HepG2 (cell line): ENCODE measurements around the gene CCR8. TPM values are rescaled to one million over a fixed set of nuclear protein-coding genes. Genes with fewer than 3 reads are reported as not detected.

ENCODE experiments used
- BRCA1 ChIP-seq: sonication (generic); formaldehyde crosslinking; IDR thresholded peaks from 2 replicates; pipeline ENCODE4 v1.4.0; 2020; ENCODE audit warnings: missing genetic modification reagents
- CCDC6 ChIP-seq: sonication (generic); formaldehyde crosslinking; IDR thresholded peaks from 2 replicates; pipeline ENCODE4 v1.8.1; 2022; ENCODE audit warnings: mild to moderate bottlenecking, missing genetic modification reagents, moderate library complexity
- HNRNPL ChIP-seq: fragments of 200-400 bp; formaldehyde crosslinking; IDR thresholded peaks from 2 replicates; pipeline ENCODE4 v1.6.1; 2017; ENCODE audit warnings: mild to moderate bottlenecking, low read depth, low read length
- KDM6A ChIP-seq: IDR thresholded peaks from 2 replicates; pipeline ENCODE4 v1.6.1; 2016; ENCODE audit warnings: low read depth
- MIXL1 ChIP-seq: IDR thresholded peaks from 2 replicates; pipeline ENCODE4 v1.6.1; 2016
- NFYB ChIP-seq: sonication (generic); formaldehyde crosslinking; IDR thresholded peaks from 2 replicates; pipeline ENCODE4 v1.4.0; 2020; ENCODE audit warnings: missing genetic modification reagents
- RAD21 ChIP-seq: fragments of 450-650 bp; formaldehyde crosslinking; IDR thresholded peaks from 2 replicates; pipeline ENCODE4 v1.5.0; 2020; ENCODE audit warnings: mild to moderate bottlenecking
- RFX3 ChIP-seq: IDR thresholded peaks from 2 replicates; pipeline ENCODE4 v1.6.1; 2016; ENCODE audit warnings: missing biosample characterization, missing genetic modification reagents
- SAP130 ChIP-seq: IDR thresholded peaks from 2 replicates; pipeline ENCODE4 v1.6.1; 2016; ENCODE audit warnings: low read depth
- SMC3 ChIP-seq: IDR thresholded peaks from 2 replicates; pipeline ENCODE4 v1.6.1; 2011; ENCODE audit warnings: low read length, improper control_type of control experiment
- SOX6 ChIP-seq, 2 experiments: fragments of 450-650 bp in 1 of 2; sonication (generic) in 1 of 2; formaldehyde crosslinking in 1 of 2; IDR thresholded peaks; 2 replicates each; pipeline versions ENCODE4 v1.4.0 to v1.6.1; 2017 to 2020; ENCODE audit warnings: antibody characterized with exemption in 1 of 2, mild to moderate bottlenecking in 1 of 2, missing genetic modification reagents in 1 of 2
- SRSF9 ChIP-seq: fragments of 200-400 bp; formaldehyde crosslinking; IDR thresholded peaks from 2 replicates; pipeline ENCODE4 v1.6.1; 2018; ENCODE audit warnings: borderline replicate concordance, mild to moderate bottlenecking, low read depth, low read length; ENCODE audit not compliant: insufficient read depth, poor library complexity, severe bottlenecking
- SUZ12 ChIP-seq: fragments of 150-350 bp; IDR thresholded peaks from 2 replicates; pipeline ENCODE4 v1.6.1; 2014; ENCODE audit warnings: low read depth, low read length
- ZFP90 ChIP-seq: sonication (generic); formaldehyde crosslinking; IDR thresholded peaks from 2 replicates; pipeline ENCODE4 v1.8.0; 2022; ENCODE audit warnings: missing genetic modification reagents, mild to moderate bottlenecking, inconsistent platforms, borderline replicate concordance
- ZNF17 ChIP-seq: sonication (generic); formaldehyde crosslinking; IDR thresholded peaks from 2 replicates; pipeline ENCODE4 v1.5.0; 2020; ENCODE audit warnings: mild to moderate bottlenecking, missing genetic modification reagents
- ZNF350 ChIP-seq: sonication (generic); formaldehyde crosslinking; IDR thresholded peaks from 2 replicates; pipeline ENCODE4 v1.4.0; 2020; ENCODE audit warnings: mild to moderate bottlenecking, low read depth, missing genetic modification reagents, borderline replicate concordance
- ZNF563 ChIP-seq: sonication (generic); formaldehyde crosslinking; IDR thresholded peaks from 2 replicates; pipeline ENCODE4 v1.8.0; 2022; ENCODE audit warnings: mild to moderate bottlenecking, moderate library complexity, missing genetic modification reagents
- ZNF784 ChIP-seq: sonication (generic); formaldehyde crosslinking; IDR thresholded peaks from 2 replicates; pipeline ENCODE4 v1.5.1; 2020; ENCODE audit warnings: missing genetic modification reagents, mild to moderate bottlenecking, borderline replicate concordance
- polyA plus RNA-seq, 8 experiments: library from polyadenylated mRNA; depleted of rRNA in 3 of 8; stranded (reverse) in 7 of 8; unstranded in 1 of 8; fragments of >200 nt; fragmentation: Illumina TruSeq in 4 of 8; extraction: Trizol in 4 of 8; gene quantifications; 2 replicates each; pipeline versions ENCODE4 v1.2.1 to v1.2.3, GENCODE V29; 2011 to 2016; ENCODE audit warnings: low read depth in 4 of 8, missing spikeins in 1 of 8, mixed read lengths in 1 of 8; ENCODE audit not compliant: insufficient read depth in 1 of 8
- total RNA-seq, 5 experiments: library from RNA; depleted of rRNA; stranded (reverse); fragments of >200 nt; fragmentation: Illumina TruSeq; extraction: Trizol; gene quantifications; 2 replicates each; pipeline ENCODE4 v1.2.3, GENCODE V29; 2016; ENCODE audit warnings: low read depth in 1 of 5
- TF ChIP-seq, protein P1 (sequence below): IDR thresholded peaks from 2 replicates; pipeline ENCODE4 v1.6.1; 2016
- TF ChIP-seq, protein P2 (sequence below): sonication (generic); formaldehyde crosslinking; IDR thresholded peaks from 2 replicates; pipeline ENCODE4 v1.5.1; 2020; ENCODE audit warnings: mild to moderate bottlenecking, missing genetic modification reagents, moderate library complexity
- TF ChIP-seq, protein P3 (sequence below): sonication (generic); formaldehyde crosslinking; IDR thresholded peaks from 2 replicates; pipeline ENCODE4 v1.5.0; 2020; ENCODE audit warnings: mild to moderate bottlenecking, missing genetic modification reagents, borderline replicate concordance

CCR8 gene
- total and polyA plus RNA-seq, 2 of the 13 experiments (the other 11 are each of a cell fraction or from before 2014, with no cell fraction given), result not detected

- TF ChIP-seq SOX6 (IDR thresholded peaks at IDR 0.05) (no peak), SOX6 (CRISPR knock-in tag; IDR thresholded peaks at IDR 0.05) (peak; percentile 31; the same call in 1 of the 2 replicates), ZFP90 (CRISPR knock-in tag) (no peak), ZNF17 (CRISPR knock-in tag) (no peak), ZNF350 (CRISPR knock-in tag) (peak; percentile 22; the same call in 1 of the 2 replicates), KDM6A (CRISPR knock-in tag) (no peak), ZNF563 (CRISPR knock-in tag) (no peak), MIXL1 (CRISPR knock-in tag) (no peak), CCDC6 (CRISPR knock-in tag) (no peak), HNRNPL (no peak), SRSF9 (no peak), ZNF784 (CRISPR knock-in tag) (no peak), SUZ12 (no peak), BRCA1 (no peak), NFYB (CRISPR knock-in tag) (no peak), RAD21 (CRISPR knock-in tag) (peak; percentile 49), SMC3 (peak; percentile 72), RFX3 (CRISPR knock-in tag) (no peak), SAP130 (CRISPR knock-in tag) (0 out of 2 replicates have a peak, but pooled peaks have one; percentile 14)
- TF ChIP-seq, protein P1, sequence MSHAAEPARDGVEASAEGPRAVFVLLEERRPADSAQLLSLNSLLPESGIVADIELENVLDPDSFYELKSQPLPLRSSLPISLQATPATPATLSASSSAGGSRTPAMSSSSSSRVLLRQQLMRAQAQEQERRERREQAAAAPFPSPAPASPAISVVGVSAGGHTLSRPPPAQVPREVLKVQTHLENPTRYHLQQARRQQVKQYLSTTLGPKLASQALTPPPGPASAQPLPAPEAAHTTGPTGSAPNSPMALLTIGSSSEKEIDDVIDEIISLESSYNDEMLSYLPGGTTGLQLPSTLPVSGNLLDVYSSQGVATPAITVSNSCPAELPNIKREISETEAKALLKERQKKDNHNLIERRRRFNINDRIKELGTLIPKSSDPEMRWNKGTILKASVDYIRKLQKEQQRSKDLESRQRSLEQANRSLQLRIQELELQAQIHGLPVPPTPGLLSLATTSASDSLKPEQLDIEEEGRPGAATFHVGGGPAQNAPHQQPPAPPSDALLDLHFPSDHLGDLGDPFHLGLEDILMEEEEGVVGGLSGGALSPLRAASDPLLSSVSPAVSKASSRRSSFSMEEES, result 0 out of 2 replicates have a peak, but pooled peaks have one; percentile 26
- TF ChIP-seq, protein P2, sequence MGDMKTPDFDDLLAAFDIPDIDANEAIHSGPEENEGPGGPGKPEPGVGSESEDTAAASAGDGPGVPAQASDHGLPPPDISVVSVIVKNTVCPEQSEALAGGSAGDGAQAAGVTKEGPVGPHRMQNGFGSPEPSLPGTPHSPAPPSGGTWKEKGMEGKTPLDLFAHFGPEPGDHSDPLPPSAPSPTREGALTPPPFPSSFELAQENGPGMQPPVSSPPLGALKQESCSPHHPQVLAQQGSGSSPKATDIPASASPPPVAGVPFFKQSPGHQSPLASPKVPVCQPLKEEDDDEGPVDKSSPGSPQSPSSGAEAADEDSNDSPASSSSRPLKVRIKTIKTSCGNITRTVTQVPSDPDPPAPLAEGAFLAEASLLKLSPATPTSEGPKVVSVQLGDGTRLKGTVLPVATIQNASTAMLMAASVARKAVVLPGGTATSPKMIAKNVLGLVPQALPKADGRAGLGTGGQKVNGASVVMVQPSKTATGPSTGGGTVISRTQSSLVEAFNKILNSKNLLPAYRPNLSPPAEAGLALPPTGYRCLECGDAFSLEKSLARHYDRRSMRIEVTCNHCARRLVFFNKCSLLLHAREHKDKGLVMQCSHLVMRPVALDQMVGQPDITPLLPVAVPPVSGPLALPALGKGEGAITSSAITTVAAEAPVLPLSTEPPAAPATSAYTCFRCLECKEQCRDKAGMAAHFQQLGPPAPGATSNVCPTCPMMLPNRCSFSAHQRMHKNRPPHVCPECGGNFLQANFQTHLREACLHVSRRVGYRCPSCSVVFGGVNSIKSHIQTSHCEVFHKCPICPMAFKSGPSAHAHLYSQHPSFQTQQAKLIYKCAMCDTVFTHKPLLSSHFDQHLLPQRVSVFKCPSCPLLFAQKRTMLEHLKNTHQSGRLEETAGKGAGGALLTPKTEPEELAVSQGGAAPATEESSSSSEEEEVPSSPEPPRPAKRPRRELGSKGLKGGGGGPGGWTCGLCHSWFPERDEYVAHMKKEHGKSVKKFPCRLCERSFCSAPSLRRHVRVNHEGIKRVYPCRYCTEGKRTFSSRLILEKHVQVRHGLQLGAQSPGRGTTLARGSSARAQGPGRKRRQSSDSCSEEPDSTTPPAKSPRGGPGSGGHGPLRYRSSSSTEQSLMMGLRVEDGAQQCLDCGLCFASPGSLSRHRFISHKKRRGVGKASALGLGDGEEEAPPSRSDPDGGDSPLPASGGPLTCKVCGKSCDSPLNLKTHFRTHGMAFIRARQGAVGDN (CRISPR knock-in tag), result 0 out of 2 replicates have a peak, but pooled peaks have one; percentile 21
- TF ChIP-seq, protein P3, sequence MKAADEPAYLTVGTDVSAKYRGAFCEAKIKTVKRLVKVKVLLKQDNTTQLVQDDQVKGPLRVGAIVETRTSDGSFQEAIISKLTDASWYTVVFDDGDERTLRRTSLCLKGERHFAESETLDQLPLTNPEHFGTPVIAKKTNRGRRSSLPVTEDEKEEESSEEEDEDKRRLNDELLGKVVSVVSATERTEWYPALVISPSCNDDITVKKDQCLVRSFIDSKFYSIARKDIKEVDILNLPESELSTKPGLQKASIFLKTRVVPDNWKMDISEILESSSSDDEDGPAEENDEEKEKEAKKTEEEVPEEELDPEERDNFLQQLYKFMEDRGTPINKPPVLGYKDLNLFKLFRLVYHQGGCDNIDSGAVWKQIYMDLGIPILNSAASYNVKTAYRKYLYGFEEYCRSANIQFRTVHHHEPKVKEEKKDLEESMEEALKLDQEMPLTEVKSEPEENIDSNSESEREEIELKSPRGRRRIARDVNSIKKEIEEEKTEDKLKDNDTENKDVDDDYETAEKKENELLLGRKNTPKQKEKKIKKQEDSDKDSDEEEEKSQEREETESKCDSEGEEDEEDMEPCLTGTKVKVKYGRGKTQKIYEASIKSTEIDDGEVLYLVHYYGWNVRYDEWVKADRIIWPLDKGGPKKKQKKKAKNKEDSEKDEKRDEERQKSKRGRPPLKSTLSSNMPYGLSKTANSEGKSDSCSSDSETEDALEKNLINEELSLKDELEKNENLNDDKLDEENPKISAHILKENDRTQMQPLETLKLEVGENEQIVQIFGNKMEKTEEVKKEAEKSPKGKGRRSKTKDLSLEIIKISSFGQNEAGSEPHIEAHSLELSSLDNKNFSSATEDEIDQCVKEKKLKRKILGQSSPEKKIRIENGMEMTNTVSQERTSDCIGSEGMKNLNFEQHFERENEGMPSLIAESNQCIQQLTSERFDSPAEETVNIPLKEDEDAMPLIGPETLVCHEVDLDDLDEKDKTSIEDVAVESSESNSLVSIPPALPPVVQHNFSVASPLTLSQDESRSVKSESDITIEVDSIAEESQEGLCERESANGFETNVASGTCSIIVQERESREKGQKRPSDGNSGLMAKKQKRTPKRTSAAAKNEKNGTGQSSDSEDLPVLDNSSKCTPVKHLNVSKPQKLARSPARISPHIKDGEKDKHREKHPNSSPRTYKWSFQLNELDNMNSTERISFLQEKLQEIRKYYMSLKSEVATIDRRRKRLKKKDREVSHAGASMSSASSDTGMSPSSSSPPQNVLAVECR (CRISPR knock-in tag), result peak; percentile 26; the same call in 1 of the 2 replicates
Measured at GRCh38 chr3:39291903-39292329, 37.6 kb upstream of the CCR8 start (continued).
